Thoracic aorta (tissue), 2 donors: ENCODE data around the gene RTN4R. TPM values are rescaled to one million over a fixed set of nuclear protein-coding genes. Genes with fewer than 3 reads are reported as not detected.

Experiments used
- ATAC-seq: fragments of 150-250 bp; one replicate; pipeline ENCODE4 v1.8.0; 2017; ENCODE audit warnings: low read depth; ENCODE audit not compliant: insufficient number of reproducible peaks, low FRiP score
- DNase-seq: peaks from one replicate; pipeline ENCODE4 v3.0.0-alpha.2; 2020; ENCODE audit warnings: low spot score
- H3K27ac ChIP-seq, 2 donors: fragments of 200-600 bp; sonication (generic); 1 replicate in 1 of 2; 2 replicates in 1 of 2; pipeline ENCODE4 v1.5.1; 2016; ENCODE audit warnings: mild to moderate bottlenecking in 2 of 2, moderate library complexity in 2 of 2
- H3K27me3 ChIP-seq: fragments of 200-600 bp; sonication (generic); replicated peaks from 2 replicates; pipeline ENCODE4 v1.6.0; 2016; ENCODE audit warnings: mild to moderate bottlenecking; ENCODE audit not compliant: insufficient read depth
- H3K36me3 ChIP-seq: fragments of 200-600 bp; sonication (generic); one replicate; pipeline ENCODE4 v1.5.1; 2016
- H3K4me1 ChIP-seq, 2 donors: fragments of 200-600 bp; sonication (generic); 1 replicate in 1 of 2; 2 replicates in 1 of 2; pipeline versions ENCODE4 v1.5.1 to v1.6.0; 2016; ENCODE audit warnings: low read depth in 2 of 2, mild to moderate bottlenecking in 1 of 2; ENCODE audit not compliant: control insufficient read depth in 1 of 2
- H3K4me3 ChIP-seq: fragments of 200-600 bp; sonication (generic); 2 replicates; pipeline ENCODE4 v1.5.1; 2016; ENCODE audit warnings: mild to moderate bottlenecking
- H3K9me3 ChIP-seq: fragments of 200-600 bp; sonication (generic); 2 replicates; pipeline ENCODE4 v1.5.1; 2016
- total RNA-seq, 2 donors: library from RNA; depleted of rRNA; stranded (reverse); fragments of >200 nt; gene quantifications; one replicate each; pipeline versions ENCODE4 v1.1.0 to v1.2.3, GENCODE V29; 2016
- TF ChIP-seq, protein P1 (sequence below): fragments of 200-600 bp; sonication (generic); IDR thresholded peaks from one replicate; pipeline ENCODE4 v1.5.1; 2019; ENCODE audit warnings: antibody characterized with exemption

The RTN4R gene
- total RNA-seq, 2 donors from 2014 or later: 7.4 TPM; not detected in 1

DNA sequence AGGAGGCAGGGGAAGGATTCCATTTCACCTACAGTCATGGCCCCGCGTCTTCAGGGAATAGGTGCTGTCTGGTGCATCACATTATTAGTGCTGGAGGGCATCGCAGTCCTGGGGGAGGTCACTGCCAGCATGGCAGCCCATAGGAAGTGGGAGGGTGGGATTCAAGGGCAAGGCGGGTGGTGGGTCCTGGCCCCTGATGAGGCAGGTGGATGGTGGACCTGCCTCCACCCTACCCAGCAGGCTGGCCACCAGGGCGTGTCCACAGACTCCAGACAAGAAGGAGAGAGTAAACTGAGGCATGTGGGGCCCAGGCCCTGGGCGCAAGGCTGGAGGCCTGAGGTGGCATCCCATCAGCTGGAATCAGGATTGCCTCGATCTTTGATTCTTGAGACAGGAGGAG lies 53.3 kb downstream of the RTN4R start:
- no peaks in the 10 kb centered on the region for H3K9me3 ChIP-seq
- H3K36me3 ChIP-seq: no peaks in the 10 kb centered on the region
- TF ChIP-seq, protein P1, sequence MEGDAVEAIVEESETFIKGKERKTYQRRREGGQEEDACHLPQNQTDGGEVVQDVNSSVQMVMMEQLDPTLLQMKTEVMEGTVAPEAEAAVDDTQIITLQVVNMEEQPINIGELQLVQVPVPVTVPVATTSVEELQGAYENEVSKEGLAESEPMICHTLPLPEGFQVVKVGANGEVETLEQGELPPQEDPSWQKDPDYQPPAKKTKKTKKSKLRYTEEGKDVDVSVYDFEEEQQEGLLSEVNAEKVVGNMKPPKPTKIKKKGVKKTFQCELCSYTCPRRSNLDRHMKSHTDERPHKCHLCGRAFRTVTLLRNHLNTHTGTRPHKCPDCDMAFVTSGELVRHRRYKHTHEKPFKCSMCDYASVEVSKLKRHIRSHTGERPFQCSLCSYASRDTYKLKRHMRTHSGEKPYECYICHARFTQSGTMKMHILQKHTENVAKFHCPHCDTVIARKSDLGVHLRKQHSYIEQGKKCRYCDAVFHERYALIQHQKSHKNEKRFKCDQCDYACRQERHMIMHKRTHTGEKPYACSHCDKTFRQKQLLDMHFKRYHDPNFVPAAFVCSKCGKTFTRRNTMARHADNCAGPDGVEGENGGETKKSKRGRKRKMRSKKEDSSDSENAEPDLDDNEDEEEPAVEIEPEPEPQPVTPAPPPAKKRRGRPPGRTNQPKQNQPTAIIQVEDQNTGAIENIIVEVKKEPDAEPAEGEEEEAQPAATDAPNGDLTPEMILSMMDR: no peak
- ATAC-seq (no peak), DNase-seq (no peak)
- H3K27ac ChIP-seq: no peak overlapping the region
- no peak overlapping the region for H3K4me3 ChIP-seq
- no peaks in the 10 kb centered on the region for H3K27me3 ChIP-seq
- peaks cover 10 to 37% of the 10 kb centered on the region in 2 donors for H3K4me1 ChIP-seq

- Histone ChIP-seq H3K36me3 (no peaks in the 10 kb centered on the region), H3K27ac (no peak overlapping the region), H3K27me3 (no peaks in the 10 kb centered on the region), H3K4me1 (peaks cover 10 to 37% of the 10 kb centered on the region in 2 donors), H3K9me3 (no peaks in the 10 kb centered on the region), H3K4me3 (no peak overlapping the region)
- ATAC-seq (no peak), DNase-seq (no peak)
- TF ChIP-seq, protein P1: no peak
These were observed 54.0 kb downstream of the RTN4R start for GRCh38 chr22:20213833-20214708.

- no peak overlapping the region for H3K4me3 ChIP-seq
- H3K27me3 ChIP-seq: no peaks in the 10 kb centered on the region
- no peak for ATAC-seq
- no peaks in the 10 kb centered on the region for H3K9me3 ChIP-seq
- no peaks in the 10 kb centered on the region for H3K36me3 ChIP-seq
- no peak overlapping the region for H3K27ac ChIP-seq
- no peak for DNase-seq
- TF ChIP-seq, protein P1: no peak
- H3K4me1 ChIP-seq: peaks cover 10 to 37% of the 10 kb centered on the region in 2 donors
These were observed 55.1 kb downstream of the RTN4R start for GRCh38 chr22:20212754-20213699.

DNA sequence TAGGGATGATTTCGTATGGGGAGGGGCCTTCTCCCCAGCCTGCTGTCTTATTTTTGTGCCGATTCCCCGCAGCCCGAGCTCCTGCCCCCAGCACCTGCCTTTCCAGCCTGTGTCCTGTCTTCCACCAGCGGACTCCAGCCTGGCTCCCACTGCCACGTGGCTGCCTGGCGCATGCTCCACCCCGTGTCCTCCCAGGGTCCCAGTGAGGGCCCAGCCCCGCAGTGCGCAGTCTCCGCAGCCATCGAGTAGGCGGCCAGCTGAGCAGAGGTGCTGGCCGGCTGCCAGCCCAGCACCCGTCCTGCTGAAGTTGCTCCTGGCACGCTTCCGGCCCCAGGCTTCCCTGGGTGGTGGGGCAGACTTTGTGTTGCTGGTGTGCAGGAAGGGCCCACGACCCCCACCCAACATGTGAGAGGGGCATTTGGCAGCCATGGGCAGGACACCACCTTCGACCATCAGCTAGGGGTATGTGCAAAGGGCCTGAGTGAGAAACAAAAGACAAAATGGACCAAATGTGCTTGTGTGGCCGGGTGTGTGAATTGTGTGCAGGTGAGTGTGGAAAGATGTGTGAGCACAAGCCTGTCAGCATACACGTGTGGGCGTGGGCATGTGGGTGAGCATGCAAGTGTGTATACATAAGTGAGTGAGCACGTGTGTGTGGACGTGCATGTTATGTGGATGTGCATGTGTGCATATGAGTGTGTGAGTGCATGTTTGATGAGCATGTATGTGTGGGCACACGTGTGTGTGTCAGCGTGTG lies 55.9 kb downstream of the RTN4R start:
- no peaks in the 10 kb centered on the region for H3K36me3 ChIP-seq
- TF ChIP-seq, protein P1: no peak

More for the DNA sequence above, 55.9 kb downstream of the RTN4R start:
- Histone ChIP-seq H3K27me3 (no peaks in the 10 kb centered on the region), H3K9me3 (no peaks in the 10 kb centered on the region), H3K27ac (no peak overlapping the region), H3K4me1 (peaks cover 10 to 42% of the 10 kb centered on the region in 2 donors), H3K4me3 (peak overlapping the region; percentile 5)
- ATAC-seq: no peak
- DNase-seq: no peak
